Transverse colon (tissue), 3 donors: ENCODE measurements around the gene WFDC10A.

ENCODE experiments used
- POLR2A ChIP-seq: fragments of 450-650 bp; IDR thresholded peaks from one replicate; pipeline ENCODE4 v1.6.1; 2016; ENCODE audit warnings: antibody characterized with exemption, mild to moderate bottlenecking, moderate library complexity
- TF ChIP-seq, protein P1 (sequence below), 5 experiments: fragments of 200-600 bp in 3 of 5; fragments of 450-650 bp in 2 of 5; sonication (generic) in 3 of 5; IDR thresholded peaks; 1 replicate in 2 of 5; 2 replicates in 3 of 5; pipeline ENCODE4 v1.5.1; 2016 to 2017; ENCODE audit warnings: antibody characterized with exemption in 5 of 5, inconsistent platforms in 3 of 5, mild to moderate bottlenecking in 2 of 5, moderate library complexity in 1 of 5

DNA sequence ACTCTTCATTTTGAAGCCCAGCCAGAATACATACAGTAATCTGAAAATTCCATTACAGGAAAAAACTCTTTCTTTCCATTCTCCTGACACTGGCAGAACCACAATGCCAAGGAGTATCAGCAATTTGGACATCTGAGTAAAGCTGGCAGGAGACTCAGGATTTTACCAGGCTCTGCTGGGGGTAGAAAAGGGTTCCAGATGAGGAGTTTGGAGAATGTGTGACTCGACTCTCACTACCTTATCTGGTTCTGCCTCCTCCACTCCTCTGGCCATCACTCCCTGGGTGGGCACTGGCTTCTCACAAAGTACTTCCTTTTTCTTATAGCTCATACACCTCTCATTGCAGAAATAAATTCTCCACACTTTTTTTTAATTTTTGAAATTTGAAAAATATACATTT, 39.8 kb upstream of the WFDC10A start:
- TF ChIP-seq, protein P1, sequence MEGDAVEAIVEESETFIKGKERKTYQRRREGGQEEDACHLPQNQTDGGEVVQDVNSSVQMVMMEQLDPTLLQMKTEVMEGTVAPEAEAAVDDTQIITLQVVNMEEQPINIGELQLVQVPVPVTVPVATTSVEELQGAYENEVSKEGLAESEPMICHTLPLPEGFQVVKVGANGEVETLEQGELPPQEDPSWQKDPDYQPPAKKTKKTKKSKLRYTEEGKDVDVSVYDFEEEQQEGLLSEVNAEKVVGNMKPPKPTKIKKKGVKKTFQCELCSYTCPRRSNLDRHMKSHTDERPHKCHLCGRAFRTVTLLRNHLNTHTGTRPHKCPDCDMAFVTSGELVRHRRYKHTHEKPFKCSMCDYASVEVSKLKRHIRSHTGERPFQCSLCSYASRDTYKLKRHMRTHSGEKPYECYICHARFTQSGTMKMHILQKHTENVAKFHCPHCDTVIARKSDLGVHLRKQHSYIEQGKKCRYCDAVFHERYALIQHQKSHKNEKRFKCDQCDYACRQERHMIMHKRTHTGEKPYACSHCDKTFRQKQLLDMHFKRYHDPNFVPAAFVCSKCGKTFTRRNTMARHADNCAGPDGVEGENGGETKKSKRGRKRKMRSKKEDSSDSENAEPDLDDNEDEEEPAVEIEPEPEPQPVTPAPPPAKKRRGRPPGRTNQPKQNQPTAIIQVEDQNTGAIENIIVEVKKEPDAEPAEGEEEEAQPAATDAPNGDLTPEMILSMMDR (IDR thresholded peaks at IDR 0.05): no peak
- TF ChIP-seq POLR2A: no peak
